MM.1S (cell line): ENCODE measurements around the gene SLC12A3.
A peak's percentile ranks its signal among the peaks of the same experiment; 100 is the strongest.

Source experiments
- DNase-seq: peaks from one replicate; pipeline ENCODE4 v3.0.0-alpha.2; 2015
- H2AFZ ChIP-seq: fragments of 300-600 bp; sonication (generic); 2 replicates; pipeline ENCODE4 v1.6.0; 2016; ENCODE audit warnings: antibody characterized with exemption, low read length
- H3F3A ChIP-seq: fragments of 300-600 bp; sonication (generic); 2 replicates; pipeline ENCODE4 v1.6.1; 2016; ENCODE audit warnings: mild to moderate bottlenecking, antibody characterized with exemption, low read length, moderate library complexity, mixed read lengths; ENCODE audit not compliant: insufficient read depth
- H3K27ac ChIP-seq: fragments of 300-600 bp; sonication (generic); 2 replicates; pipeline ENCODE4 v1.5.1; 2016; ENCODE audit warnings: mild to moderate bottlenecking, low read length
- H3K27me3 ChIP-seq: fragments of 300-600 bp; sonication (generic); replicated peaks from 2 replicates; pipeline ENCODE4 v1.6.0; 2016; ENCODE audit warnings: low read length; ENCODE audit not compliant: insufficient read depth
- H3K36me3 ChIP-seq: fragments of 300-600 bp; sonication (generic); replicated peaks from 2 replicates; pipeline ENCODE4 v1.6.1; 2016; ENCODE audit warnings: mild to moderate bottlenecking, low read length, mixed read lengths; ENCODE audit not compliant: insufficient read depth
- H3K4me1 ChIP-seq: fragments of 300-600 bp; sonication (generic); 2 replicates; pipeline ENCODE4 v1.6.1; 2016; ENCODE audit warnings: low read length, mixed read lengths
- H3K4me2 ChIP-seq: fragments of 300-600 bp; sonication (generic); 2 replicates; pipeline ENCODE4 v1.6.0; 2016; ENCODE audit warnings: low read depth, low read length
- H3K4me3 ChIP-seq: fragments of 300-600 bp; sonication (generic); 2 replicates; pipeline ENCODE4 v1.5.1; 2016; ENCODE audit warnings: low read length, mixed read lengths
- H3K79me2 ChIP-seq: fragments of 300-600 bp; sonication (generic); 2 replicates; pipeline ENCODE4 v1.6.1; 2016; ENCODE audit warnings: mixed run types, low read length, mixed read lengths
- H3K9ac ChIP-seq: fragments of 300-600 bp; sonication (generic); 2 replicates; pipeline ENCODE4 v1.6.1; 2016; ENCODE audit warnings: low read length, mixed read lengths
- H3K9me2 ChIP-seq: fragments of 300-600 bp; sonication (generic); replicated peaks from 2 replicates; pipeline ENCODE4 v1.6.1; 2016; ENCODE audit warnings: mild to moderate bottlenecking, low read length, mixed read lengths; ENCODE audit not compliant: insufficient read depth
- H3K9me3 ChIP-seq: fragments of 300-600 bp; sonication (generic); replicated peaks from 2 replicates; pipeline ENCODE4 v1.6.1; 2016; ENCODE audit warnings: mild to moderate bottlenecking, low read length, mixed read lengths; ENCODE audit not compliant: insufficient read depth
- H4K20me1 ChIP-seq: fragments of 300-600 bp; sonication (generic); 2 replicates; pipeline ENCODE4 v1.6.1; 2016; ENCODE audit warnings: mild to moderate bottlenecking, low read length, moderate library complexity, mixed read lengths; ENCODE audit not compliant: insufficient read depth
- EZH2 ChIP-seq: fragments of 300-600 bp; sonication (generic); optimal IDR thresholded peaks from 2 replicates; pipeline ENCODE3; 2017; ENCODE audit warnings: low read depth, mild to moderate bottlenecking, antibody characterized with exemption, low read length, mixed read lengths
- EZH2phosphoT487 ChIP-seq: fragments of 300-600 bp; sonication (generic); IDR thresholded peaks from 2 replicates; pipeline ENCODE4 v1.6.1; 2018; ENCODE audit warnings: antibody characterized with exemption, low read length
- TF ChIP-seq, protein P1 (sequence below): fragments of 300-600 bp; sonication (generic); IDR thresholded peaks from 2 replicates; pipeline ENCODE4 v1.5.1; 2016; ENCODE audit warnings: antibody characterized with exemption, low read length, mixed read lengths

The SLC12A3 gene

DNA sequence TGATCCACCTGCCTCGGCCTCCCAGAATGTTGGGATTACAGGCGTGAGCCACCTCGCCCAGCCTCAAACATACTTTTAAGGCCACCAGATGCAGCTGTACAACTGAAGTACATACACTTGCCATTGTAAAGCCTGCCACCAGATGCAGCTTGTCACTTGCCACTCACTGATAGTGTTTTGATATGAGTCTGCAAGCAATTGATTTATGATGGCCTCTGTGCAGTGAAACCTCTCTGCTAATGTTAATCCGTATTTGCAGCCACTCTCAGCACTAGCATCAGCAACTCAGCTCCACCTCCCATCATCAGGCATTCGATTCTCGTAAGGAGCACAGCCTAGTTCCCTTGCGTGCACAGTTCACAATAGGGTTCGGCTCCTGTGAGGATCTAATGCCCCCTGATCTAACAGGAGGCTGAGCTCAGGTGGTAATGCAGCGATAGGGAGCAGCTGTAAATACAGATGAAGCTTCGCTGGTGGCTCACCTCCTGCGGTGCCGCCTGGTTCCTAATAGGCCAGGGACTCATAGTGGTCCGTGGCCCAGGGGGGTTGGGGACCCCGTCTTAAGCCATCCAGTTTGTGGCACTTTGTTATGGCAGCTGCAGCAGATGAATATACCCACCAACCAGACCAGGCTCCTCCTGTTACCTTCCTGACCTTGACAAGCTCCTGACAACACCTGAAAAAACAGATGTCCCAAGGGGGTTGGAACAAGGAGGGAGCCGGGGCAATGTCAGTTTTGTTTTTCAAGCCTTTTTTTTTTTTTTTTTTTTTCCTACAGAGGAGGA is 65.7 kb downstream of the SLC12A3 start:
- peaks cover 27% of the 10 kb centered on the region for H3K36me3 ChIP-seq
- H3K4me1 ChIP-seq: peaks cover 24% of the 10 kb centered on the region
- 0 out of 2 replicates have a peak overlapping the region, but pooled peaks have one; percentile 2 for H2AFZ ChIP-seq
- peak overlapping the region; percentile 43 for H3K4me3 ChIP-seq
- peaks cover 49% of the 10 kb centered on the region for H3F3A ChIP-seq
- no peaks in the 10 kb centered on the region for H3K9me3 ChIP-seq
- H4K20me1 ChIP-seq: peaks cover 29% of the 10 kb centered on the region
- H3K79me2 ChIP-seq: peaks cover 38% of the 10 kb centered on the region
- H3K27ac ChIP-seq: peak overlapping the region; percentile 100
- no peak for TF ChIP-seq EZH2
- no peak for TF ChIP-seq EZH2phosphoT487
- TF ChIP-seq, protein P1, sequence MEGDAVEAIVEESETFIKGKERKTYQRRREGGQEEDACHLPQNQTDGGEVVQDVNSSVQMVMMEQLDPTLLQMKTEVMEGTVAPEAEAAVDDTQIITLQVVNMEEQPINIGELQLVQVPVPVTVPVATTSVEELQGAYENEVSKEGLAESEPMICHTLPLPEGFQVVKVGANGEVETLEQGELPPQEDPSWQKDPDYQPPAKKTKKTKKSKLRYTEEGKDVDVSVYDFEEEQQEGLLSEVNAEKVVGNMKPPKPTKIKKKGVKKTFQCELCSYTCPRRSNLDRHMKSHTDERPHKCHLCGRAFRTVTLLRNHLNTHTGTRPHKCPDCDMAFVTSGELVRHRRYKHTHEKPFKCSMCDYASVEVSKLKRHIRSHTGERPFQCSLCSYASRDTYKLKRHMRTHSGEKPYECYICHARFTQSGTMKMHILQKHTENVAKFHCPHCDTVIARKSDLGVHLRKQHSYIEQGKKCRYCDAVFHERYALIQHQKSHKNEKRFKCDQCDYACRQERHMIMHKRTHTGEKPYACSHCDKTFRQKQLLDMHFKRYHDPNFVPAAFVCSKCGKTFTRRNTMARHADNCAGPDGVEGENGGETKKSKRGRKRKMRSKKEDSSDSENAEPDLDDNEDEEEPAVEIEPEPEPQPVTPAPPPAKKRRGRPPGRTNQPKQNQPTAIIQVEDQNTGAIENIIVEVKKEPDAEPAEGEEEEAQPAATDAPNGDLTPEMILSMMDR: no peak
- H3K9me2 ChIP-seq: no peaks in the 10 kb centered on the region
- H3K4me2 ChIP-seq: peak overlapping the region; percentile 99
- peak; percentile 54 for DNase-seq
- H3K9ac ChIP-seq: peak overlapping the region; percentile 100
- H3K27me3 ChIP-seq: no peaks in the 10 kb centered on the region

DNA sequence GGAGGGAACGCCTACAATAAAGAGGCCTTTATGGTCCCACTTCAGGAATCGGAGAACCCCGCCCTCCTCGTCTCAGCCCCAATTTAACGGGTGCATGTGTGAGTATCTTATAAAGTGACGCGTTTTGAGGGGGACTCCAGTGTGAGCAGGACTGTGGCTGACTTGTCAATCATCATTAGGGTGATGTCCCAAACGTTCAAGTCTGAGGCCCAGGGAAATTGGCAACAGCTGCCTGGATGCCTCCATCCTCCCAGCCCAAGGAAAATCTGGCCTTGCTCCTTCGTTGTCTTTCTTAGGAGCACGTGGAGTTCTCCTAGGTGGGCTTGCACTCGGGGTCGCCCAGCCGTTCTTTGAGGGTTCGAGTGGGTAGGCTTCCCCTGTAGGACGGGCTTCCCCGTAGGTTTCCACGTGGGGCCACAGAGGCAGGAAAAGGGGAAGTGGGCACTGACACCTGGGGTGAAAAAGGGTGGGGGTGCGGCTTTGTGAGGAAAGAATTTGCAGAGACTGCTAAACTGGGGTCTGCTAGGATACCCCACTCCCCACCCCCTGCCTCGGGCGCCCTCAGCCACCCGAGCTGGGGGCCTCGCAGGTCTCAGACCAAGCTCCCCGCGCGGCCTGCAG is 66.4 kb downstream of the SLC12A3 start:
- no peak overlapping the region for H2AFZ ChIP-seq
- H3K9me2 ChIP-seq: no peaks in the 10 kb centered on the region
- peak overlapping the region; percentile 100 for H3K9ac ChIP-seq
- H3K4me3 ChIP-seq: peak overlapping the region; percentile 63
- H3K27ac ChIP-seq: peak overlapping the region; percentile 100
- TF ChIP-seq, protein P1: no peak
- TF ChIP-seq EZH2phosphoT487 (no peak), EZH2 (no peak)
- H3K4me1 ChIP-seq: peaks cover 24% of the 10 kb centered on the region
- H3F3A ChIP-seq: peaks cover 56% of the 10 kb centered on the region
- H4K20me1 ChIP-seq: peaks cover 35% of the 10 kb centered on the region
- H3K36me3 ChIP-seq: peaks cover 30% of the 10 kb centered on the region
- DNase-seq: peak; percentile 89
- H3K4me2 ChIP-seq: peak overlapping the region; percentile 99
- peaks cover 45% of the 10 kb centered on the region for H3K79me2 ChIP-seq
- no peaks in the 10 kb centered on the region for H3K9me3 ChIP-seq
- no peaks in the 10 kb centered on the region for H3K27me3 ChIP-seq

- Histone ChIP-seq H4K20me1 (peaks cover 42% of the 10 kb centered on the region), H3K79me2 (peaks cover 52% of the 10 kb centered on the region), H3K4me3 (peak within 1 kb of the TSS; percentile 95), H3K9me2 (no peaks in the 10 kb centered on the region), H3K27me3 (no peaks in the 10 kb centered on the region), H2AFZ (no peak within 1 kb of the TSS), H3K9me3 (no peaks in the 10 kb centered on the region), H3F3A (peaks cover 63% of the 10 kb centered on the region), H3K36me3 (peaks cover 37% of the 10 kb centered on the region), H3K4me2 (peak within 1 kb of the TSS; percentile 99), H3K27ac (peak within 1 kb of the TSS; percentile 100), H3K9ac (peak within 1 kb of the TSS; percentile 100), H3K4me1 (peaks cover 27% of the 10 kb centered on the region)
- peak; percentile 99 for DNase-seq
- TF ChIP-seq EZH2phosphoT487 (no peak), EZH2 (no peak)
- TF ChIP-seq, protein P1: no peak; the same call in 1 of the 2 replicates
These were observed 67.1 kb downstream of the SLC12A3 start, which contains the start of gene HERPUD1 for GRCh38 chr16:56931892-56932720. Gene HERPUD1, plus strand, starts transcription at chr16:56932142. Its CDS starts 103 bp downstream, at chr16:56932245.
